Body of pancreas (tissue), 4 donors: Measurements from ENCODE around the gene DOK3.

Source experiments
- CTCF ChIP-seq, 7 experiments: fragments of 450-650 bp in 4 of 7; fragments of 200-600 bp in 3 of 7; sonication (generic) in 3 of 7; IDR thresholded peaks; one replicate each; pipeline ENCODE4 v1.5.1; 2016 to 2019; ENCODE audit warnings: antibody characterized with exemption in 7 of 7
- POLR2A ChIP-seq, 3 donors: fragments of 450-650 bp; IDR thresholded peaks; one replicate each; pipeline ENCODE4 v1.6.1; 2016; ENCODE audit warnings: antibody characterized with exemption in 3 of 3, mild to moderate bottlenecking in 2 of 3

GRCh38 chr5:177490992-177491391 is 18.6 kb downstream of the DOK3 start:
- TF ChIP-seq CTCF (IDR thresholded peaks at IDR 0.05) (no peak), POLR2A (IDR thresholded peaks at IDR 0.05) (no peak)
